BJ (cell line): ENCODE results near the gene CAMSAP1. TPM values are rescaled to one million over a fixed set of nuclear protein-coding genes. Genes with fewer than 3 reads are reported as not detected.

Source experiments
- CTCF ChIA-PET: fragments of 350-600 bp; formaldehyde crosslinking; extraction: SDS; loops from one replicate; lab custom pipeline; 2021; ENCODE audit warnings: antibody characterized with exemption, inconsistent platforms; lab: Yijun Ruan, JAX
- POLR2A ChIA-PET: fragments of 300-600 bp; sonication (Branson Sonifier 250); formaldehyde crosslinking; extraction: SDS; loops from one replicate; lab custom pipeline; 2021; ENCODE audit warnings: antibody characterized with exemption; lab: Charles Lee
- DNase-seq: peaks from one replicate; pipeline ENCODE4 v3.0.0-alpha.2; 2011; ENCODE audit warnings: low read depth
- H3K27me3 ChIP-seq: 2 replicates; pipeline ENCODE4 v1.6.0; 2011; ENCODE audit warnings: low read length; ENCODE audit not compliant: control insufficient read depth, insufficient read depth
- H3K36me3 ChIP-seq: 2 replicates; pipeline ENCODE4 v1.5.1; 2011; ENCODE audit warnings: low read length; ENCODE audit not compliant: control insufficient read depth, insufficient read depth
- H3K4me3 ChIP-seq: 2 replicates; pipeline ENCODE4 v1.5.1; 2011; ENCODE audit warnings: low read depth, mild to moderate bottlenecking, control low read depth, low read length
- polyA plus RNA-seq: library from polyadenylated mRNA; depleted of rRNA; stranded (reverse); fragments of >200 nt; gene quantifications from 2 replicates; pipeline ENCODE4 v1.2.3, GENCODE V29; 2011
- TF ChIP-seq, protein P1 (sequence below): IDR thresholded peaks from 2 replicates; pipeline ENCODE4 v1.5.1; 2011; ENCODE audit warnings: low read depth, mild to moderate bottlenecking, control low read depth, inconsistent platforms, low read length, moderate library complexity; ENCODE audit not compliant: insufficient read depth

The CAMSAP1 gene
- polyA plus RNA-seq, 1 experiment: 4.1 TPM

- H3K27me3 ChIP-seq: no peaks in the 10 kb centered on the region
- DNase-seq: no peak
- no peak overlapping the region for H3K4me3 ChIP-seq
- TF ChIP-seq, protein P1, sequence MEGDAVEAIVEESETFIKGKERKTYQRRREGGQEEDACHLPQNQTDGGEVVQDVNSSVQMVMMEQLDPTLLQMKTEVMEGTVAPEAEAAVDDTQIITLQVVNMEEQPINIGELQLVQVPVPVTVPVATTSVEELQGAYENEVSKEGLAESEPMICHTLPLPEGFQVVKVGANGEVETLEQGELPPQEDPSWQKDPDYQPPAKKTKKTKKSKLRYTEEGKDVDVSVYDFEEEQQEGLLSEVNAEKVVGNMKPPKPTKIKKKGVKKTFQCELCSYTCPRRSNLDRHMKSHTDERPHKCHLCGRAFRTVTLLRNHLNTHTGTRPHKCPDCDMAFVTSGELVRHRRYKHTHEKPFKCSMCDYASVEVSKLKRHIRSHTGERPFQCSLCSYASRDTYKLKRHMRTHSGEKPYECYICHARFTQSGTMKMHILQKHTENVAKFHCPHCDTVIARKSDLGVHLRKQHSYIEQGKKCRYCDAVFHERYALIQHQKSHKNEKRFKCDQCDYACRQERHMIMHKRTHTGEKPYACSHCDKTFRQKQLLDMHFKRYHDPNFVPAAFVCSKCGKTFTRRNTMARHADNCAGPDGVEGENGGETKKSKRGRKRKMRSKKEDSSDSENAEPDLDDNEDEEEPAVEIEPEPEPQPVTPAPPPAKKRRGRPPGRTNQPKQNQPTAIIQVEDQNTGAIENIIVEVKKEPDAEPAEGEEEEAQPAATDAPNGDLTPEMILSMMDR: no peak
- ChIA-PET CTCF (no interaction called here), POLR2A (no interaction called here)
- H3K36me3 ChIP-seq: no peaks in the 10 kb centered on the region
Observed at GRCh38 chr9:135805422-135806022, 101.8 kb downstream of the CAMSAP1 start.

GRCh38 chr9:135804581-135805421 is 102.5 kb downstream of the CAMSAP1 start:
- CTCF ChIA-PET: no interaction called here
- Histone ChIP-seq H3K4me3 (no peak overlapping the region), H3K36me3 (no peaks in the 10 kb centered on the region), H3K27me3 (no peaks in the 10 kb centered on the region)
- TF ChIP-seq, protein P1: 0 out of 2 replicates have a peak, but pooled peaks have one; percentile 3
- DNase-seq: no peak
- POLR2A ChIA-PET: no interaction called here

GRCh38 chr9:135803441-135803840 is 103.9 kb downstream of the CAMSAP1 start:
- no peak overlapping the region for H3K4me3 ChIP-seq
- POLR2A ChIA-PET: no interaction called here
- CTCF ChIA-PET: no interaction called here
- no peak for DNase-seq
- no peaks in the 10 kb centered on the region for H3K27me3 ChIP-seq
- TF ChIP-seq, protein P1: no peak
- H3K36me3 ChIP-seq: no peaks in the 10 kb centered on the region

DNA sequence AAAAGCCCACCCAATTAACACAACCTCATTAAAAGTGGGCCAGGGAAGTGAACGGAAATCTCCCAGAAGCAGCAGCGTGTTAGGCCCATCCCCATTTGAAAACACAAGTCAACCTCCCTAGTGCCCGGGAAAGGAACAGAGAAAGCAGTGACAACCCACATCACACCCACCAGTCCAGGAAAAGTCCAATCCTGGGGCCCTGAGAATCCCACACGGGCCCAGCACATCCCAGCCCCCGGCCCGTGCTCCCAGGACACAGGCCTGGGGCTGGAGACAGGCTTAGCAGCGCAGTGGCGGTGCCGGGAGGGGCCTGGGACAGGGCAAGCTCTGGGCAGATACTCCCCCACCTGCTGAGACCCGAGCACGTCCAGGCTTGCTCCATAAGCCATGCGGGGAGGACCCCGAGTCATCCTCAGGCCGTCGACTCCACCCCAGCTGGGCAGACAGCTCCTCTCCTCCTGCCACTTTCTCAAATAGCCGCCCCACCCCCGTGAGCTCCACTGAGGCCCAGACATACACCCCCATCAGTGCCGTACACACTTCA is 104.4 kb downstream of the CAMSAP1 start:
- CTCF ChIA-PET: no interaction called here
- TF ChIP-seq, protein P1: no peak

DNA sequence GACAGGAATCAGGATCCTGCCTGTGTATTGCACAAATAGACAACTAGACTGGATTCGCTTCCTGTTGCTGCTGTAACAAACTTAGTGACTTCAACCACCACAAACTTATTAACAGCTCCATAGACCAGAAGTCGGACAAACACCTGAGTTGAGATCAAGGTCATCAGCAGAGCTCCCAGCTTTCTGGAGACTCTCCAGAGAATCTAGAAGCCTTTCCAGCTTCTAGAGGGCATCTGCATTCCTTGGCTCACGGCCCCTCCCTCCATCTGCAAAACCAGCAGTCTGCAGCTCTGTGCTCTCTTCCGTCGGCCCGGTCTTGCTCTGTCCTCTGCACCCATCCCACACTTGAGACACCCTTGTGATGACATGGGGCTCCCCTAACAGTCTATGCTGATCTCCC is 106.3 kb downstream of the CAMSAP1 start:
- Histone ChIP-seq H3K4me3 (no peak overlapping the region), H3K36me3 (no peaks in the 10 kb centered on the region), H3K27me3 (no peaks in the 10 kb centered on the region; the same call in 1 of the 2 replicates)
- no peak for DNase-seq
- TF ChIP-seq, protein P1: no peak
- ChIA-PET CTCF (no interaction called here), POLR2A (no interaction called here)

More for the DNA sequence above, 104.4 kb downstream of the CAMSAP1 start:
- no peaks in the 10 kb centered on the region for H3K27me3 ChIP-seq
- H3K36me3 ChIP-seq: no peaks in the 10 kb centered on the region
- no peak overlapping the region for H3K4me3 ChIP-seq
- POLR2A ChIA-PET: no interaction called here
- DNase-seq: no peak
